GM18951 (cell line): Measurements from ENCODE around the gene OGN.

Experiments used
- POLR2A ChIP-seq: IDR thresholded peaks from 4 replicates; pipeline ENCODE4 v1.6.1; 2011; ENCODE audit warnings: mild to moderate bottlenecking; ENCODE audit not compliant: insufficient read length, insufficient read depth; ENCODE audit errors: extremely low read depth
- in situ Hi-C: fragments of 300-500 bp; cut with MboI; formaldehyde crosslinking; loops from one replicate; pipeline ENCODE4 v1.12.0; 2022; ENCODE audit warnings: low sequenced_read_pairs, mixed read lengths, inconsistent platforms; ENCODE audit not compliant: unreplicated experiment

Gene OGN

DNA sequence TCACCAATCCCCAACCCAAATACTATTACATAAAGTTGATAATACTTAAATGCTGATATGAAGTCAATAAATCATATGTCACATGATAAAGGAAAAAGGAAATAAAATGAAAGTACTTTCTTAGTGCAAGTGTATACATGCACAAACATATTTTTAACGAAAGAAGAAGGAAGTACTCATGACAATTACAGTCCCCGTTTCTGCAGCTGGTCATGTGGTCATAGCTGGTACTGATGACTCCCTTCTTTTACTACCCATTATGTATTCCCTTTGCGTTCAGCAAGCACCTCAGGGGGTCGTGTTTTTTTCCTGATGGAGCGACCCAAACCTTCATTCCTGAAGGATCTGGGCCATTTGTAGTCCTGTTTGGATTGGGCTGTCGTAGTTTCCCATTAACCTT, 51.3 kb downstream of the OGN start:
- no peak for TF ChIP-seq POLR2A
- in situ Hi-C loops = no loop called here

DNA sequence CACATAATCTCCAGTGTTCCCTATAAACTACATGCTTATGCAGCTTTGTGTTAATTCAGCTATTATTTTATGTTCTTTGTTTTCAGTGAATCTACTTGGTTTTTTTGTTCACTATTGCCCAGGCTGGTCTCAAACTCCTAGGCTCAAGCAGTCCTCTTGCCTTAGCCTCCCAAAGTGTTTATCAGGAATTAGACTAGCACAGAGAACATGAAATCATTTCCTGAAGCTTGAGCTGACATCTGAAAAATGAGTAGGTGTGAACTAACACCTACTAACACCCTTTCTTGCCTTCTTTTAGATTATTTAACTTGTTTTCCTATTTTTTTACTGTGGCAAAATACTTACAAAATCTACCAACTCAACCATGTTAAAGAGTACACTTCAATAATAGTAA, 53.6 kb downstream of the OGN start:
- in situ Hi-C loops = no loop called here
- TF ChIP-seq POLR2A = no peak

DNA sequence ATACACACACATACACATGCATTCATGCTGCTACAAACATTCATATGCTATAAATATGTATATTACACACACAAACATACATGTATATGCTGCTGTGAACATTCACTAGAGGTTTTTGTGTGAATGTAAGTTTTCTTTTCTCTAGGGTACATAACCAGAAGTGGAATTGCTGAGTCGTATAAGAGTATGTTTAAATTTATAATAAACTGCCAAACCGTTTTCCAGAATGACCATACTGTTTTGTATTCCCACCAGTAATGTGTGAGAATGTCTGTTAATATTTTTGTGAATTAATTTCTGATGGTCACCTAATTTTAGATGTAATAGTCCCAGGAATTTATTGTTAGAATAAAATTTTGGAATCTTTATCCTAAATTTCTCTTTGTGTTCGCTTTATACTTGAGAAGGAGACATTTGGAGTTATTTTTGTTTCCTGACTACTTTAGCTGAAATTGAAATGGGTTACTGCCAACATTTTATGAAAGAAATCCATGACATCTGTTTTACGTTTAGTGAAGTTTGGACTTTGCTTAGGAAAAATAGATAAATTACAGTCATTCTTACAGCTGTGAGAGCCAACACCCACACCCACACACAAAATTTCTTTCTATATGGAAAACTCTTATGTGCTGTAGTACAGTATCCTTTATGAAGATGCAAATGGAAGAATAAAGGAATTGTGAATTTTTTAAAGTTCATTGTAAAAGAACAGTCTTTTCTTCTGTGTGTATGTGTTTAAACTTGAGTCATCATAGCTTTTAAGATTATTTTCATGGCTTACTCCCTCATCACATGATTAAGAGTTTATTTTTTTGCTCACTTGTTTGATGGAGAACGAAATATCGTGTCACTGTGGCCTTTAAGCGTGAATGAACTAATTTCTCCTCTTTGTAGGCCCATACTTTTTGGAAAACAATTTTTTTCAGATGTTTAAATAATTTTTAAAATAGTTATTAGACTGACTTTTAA, 54.3 kb downstream of the OGN start:
- in situ Hi-C loops = no loop called here
- TF ChIP-seq POLR2A = no peak

DNA sequence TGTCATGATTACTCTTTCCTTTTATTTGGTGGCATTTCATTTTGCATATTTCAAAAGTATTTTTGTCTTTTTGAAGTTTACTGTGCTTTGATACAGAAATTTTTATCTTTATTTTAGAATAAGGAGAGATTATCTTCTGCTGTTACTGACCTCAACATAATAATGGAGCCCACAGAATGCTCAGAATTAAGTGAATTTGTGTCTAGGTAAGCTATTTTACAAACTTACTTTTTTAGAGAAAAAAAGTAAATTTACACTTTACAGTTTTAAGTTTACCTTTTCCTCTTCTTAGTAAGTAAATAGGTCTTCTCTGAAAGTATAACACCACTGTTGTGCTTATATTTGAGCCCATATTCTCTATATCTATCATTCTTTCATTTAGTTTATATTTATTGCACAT, 58.8 kb downstream of the OGN start:
- in situ Hi-C loops = no loop called here
- no peak for TF ChIP-seq POLR2A

DNA sequence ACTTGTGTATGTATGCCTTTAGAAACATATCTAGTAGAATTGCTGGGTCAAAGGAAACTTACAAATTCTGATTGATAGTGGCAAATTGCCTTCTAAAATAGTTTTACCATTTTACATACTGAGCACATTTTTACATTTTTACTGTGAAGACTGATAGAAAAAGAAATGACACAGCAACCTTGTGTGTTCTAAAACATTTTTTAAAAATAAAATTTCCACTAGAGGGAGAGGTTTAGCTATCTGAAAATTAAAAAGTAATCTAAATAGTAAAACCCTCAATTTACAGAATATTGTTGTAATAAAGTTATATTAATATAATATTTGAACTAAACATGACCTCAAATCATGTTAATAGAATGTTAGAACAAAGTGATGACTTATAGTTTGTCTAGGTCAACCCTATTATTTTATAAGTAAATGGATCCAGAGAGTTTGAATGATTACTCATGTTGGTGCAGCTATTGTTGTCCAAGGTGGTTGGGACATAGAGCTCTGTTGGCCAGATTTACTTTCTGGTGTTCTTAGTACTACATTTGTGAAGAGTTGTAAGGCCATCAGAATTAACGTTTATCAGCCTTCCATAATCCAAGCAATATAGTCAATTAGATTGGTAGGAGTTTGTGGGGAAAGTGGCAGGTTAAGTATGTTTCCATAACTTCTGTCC, 61.4 kb downstream of the OGN start:
- in situ Hi-C loops = no loop called here
- TF ChIP-seq POLR2A = no peak

DNA sequence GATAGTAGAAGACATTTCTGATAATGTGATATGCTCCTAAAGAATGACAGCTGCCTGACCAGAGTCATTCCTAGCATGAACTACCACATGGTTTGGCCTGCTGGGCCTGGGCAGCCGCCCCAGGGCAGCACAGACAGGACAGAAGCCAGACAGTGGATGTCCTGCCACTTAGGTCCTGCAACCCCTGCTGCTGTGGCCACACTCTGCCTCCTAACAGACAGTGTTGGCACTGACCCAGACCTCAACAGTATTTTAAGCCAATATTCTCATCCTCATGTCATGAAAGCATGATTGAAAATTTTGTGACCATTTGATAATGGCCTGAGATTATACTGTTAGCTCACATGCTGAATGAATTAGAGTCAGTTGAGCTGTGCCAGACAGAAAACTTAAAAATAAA, 62.8 kb downstream of the OGN start:
- no peak for TF ChIP-seq POLR2A
- in situ Hi-C loops = no loop called here

DNA sequence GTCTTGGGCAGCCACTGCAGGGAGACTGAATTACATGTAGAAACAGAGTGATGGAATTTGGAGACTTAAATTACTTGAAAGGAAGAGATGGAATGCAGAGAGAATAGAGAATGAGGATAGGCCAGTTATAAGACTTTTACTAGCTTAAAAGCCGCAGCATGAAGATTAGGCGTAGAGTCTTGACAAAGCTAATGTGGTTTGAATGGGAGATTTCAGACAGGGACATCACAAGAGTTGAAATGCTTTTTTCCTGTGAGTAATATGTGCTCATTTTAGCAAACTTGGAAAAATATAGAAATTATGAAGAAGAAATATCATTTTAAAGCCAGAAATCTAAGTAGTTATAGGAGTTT, 71.1 kb downstream of the OGN start:
- TF ChIP-seq POLR2A = no peak
- in situ Hi-C loops = no loop called here
